GM13977 (cell line): ENCODE measurements around the gene CNST.
"Not testable (repeated sequence)": the region's sequence is repeated elsewhere in the genome, so short reads cannot be mapped to it uniquely, and the experiment has no call there.

Experiments
- DNase-seq: peaks from one replicate; pipeline ENCODE4 v3.0.0; 2012; ENCODE audit warnings: low spot score
- in situ Hi-C: fragments of 300-500 bp; cut with MboI; formaldehyde crosslinking; loops from one replicate; pipeline ENCODE4 v1.12.0; 2022; ENCODE audit warnings: low sequenced_read_pairs, low pct_unique_long_range_greater_than_20kb, mixed read lengths, inconsistent platforms; ENCODE audit not compliant: unreplicated experiment
- TF ChIP-seq, protein P1 (sequence below): IDR thresholded peaks from 2 replicates; pipeline ENCODE4 v1.5.1; 2012; ENCODE audit warnings: mild to moderate bottlenecking, control low read depth; ENCODE audit not compliant: insufficient read depth; ENCODE audit errors: extremely low read depth, missing control alignments

Gene CNST

GRCh38 chr1:246632281-246633168 is 66.3 kb downstream of the CNST start:
- DNase-seq = no peak
- in situ Hi-C loops = no loop called here
- TF ChIP-seq, protein P1, sequence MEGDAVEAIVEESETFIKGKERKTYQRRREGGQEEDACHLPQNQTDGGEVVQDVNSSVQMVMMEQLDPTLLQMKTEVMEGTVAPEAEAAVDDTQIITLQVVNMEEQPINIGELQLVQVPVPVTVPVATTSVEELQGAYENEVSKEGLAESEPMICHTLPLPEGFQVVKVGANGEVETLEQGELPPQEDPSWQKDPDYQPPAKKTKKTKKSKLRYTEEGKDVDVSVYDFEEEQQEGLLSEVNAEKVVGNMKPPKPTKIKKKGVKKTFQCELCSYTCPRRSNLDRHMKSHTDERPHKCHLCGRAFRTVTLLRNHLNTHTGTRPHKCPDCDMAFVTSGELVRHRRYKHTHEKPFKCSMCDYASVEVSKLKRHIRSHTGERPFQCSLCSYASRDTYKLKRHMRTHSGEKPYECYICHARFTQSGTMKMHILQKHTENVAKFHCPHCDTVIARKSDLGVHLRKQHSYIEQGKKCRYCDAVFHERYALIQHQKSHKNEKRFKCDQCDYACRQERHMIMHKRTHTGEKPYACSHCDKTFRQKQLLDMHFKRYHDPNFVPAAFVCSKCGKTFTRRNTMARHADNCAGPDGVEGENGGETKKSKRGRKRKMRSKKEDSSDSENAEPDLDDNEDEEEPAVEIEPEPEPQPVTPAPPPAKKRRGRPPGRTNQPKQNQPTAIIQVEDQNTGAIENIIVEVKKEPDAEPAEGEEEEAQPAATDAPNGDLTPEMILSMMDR = no peak

GRCh38 chr1:246634659-246635058 is 68.4 kb downstream of the CNST start:
- in situ Hi-C loops, DNase-seq: not testable (repeated sequence)

DNA sequence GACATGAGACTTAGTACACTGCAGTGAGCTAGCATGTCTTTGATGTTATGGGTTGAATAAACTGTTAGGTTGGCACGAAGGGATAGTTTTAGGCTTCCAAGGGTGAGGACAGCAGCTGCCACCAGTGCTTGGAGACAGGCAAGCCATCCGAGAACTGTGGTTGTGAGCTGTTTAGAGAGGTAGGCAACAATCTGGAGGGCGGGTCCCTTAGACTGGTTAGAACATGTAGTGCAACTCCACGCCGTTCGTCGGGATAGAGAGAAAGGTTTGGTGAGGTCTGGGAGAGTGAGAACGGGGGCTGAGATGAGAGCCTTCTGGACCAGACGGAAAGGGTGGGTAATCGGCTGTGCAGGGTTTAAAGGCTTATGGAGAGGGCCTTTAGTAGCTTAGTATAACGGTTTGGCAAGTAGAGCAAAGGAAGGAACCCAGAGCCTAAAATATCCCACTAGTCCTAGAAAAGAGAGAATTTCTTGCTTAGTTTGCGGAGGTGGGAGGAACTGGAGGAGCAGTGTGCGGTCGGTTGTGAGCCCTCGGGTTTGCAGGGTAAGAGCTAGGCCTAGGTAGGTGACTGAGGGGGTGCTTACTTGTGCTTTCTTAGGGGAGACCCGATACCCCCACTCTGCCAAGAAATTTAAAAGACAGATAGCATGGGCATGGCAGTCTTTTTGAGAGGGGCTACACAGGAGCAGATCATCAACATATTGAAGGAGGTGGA is 72.8 kb downstream of the CNST start:
- TF ChIP-seq, protein P1 = no peak
- in situ Hi-C loops = no loop called here
- DNase-seq = no peak

DNA sequence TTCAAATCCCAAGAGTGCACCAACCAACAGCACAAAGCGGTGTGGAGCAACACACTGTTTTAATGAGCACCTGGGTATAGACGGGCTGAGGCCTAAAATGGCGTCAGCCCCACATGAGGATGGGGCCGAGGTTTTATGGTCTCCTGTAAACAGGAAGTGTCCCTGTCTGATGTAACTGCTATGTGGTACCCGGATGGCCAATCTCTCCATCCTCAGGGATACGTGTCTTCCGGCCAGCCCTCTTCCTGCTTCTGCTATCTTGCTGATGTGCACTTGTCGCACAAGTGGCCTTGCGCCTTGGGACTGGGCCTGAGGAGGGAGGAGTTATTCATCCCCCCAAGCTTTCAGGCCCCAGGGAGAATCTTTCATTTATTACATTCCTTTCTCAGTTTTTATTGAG is 73.5 kb downstream of the CNST start:
- DNase-seq = no peak
- TF ChIP-seq, protein P1 = no peak
- in situ Hi-C loops = no loop called here

DNA sequence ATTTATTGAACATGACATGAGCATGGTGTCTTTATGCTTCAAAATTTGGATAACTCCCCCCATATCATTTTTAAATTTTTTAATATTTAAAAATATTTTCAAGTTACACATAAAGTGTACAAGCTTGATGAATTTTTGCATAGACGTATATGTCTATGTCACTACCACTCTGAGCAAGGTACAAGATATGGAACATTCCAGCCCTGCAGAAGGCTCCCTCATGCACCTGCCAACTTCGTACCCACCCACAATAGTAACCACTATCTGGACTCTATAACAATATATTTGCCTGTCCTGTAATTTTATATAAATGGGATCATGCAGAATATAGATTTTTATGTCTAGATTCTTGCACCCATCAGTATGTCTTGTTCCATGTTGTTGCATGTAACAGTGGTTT is 74.5 kb downstream of the CNST start:
- DNase-seq = no peak
- TF ChIP-seq, protein P1 = no peak
- in situ Hi-C loops = no loop called here

DNA sequence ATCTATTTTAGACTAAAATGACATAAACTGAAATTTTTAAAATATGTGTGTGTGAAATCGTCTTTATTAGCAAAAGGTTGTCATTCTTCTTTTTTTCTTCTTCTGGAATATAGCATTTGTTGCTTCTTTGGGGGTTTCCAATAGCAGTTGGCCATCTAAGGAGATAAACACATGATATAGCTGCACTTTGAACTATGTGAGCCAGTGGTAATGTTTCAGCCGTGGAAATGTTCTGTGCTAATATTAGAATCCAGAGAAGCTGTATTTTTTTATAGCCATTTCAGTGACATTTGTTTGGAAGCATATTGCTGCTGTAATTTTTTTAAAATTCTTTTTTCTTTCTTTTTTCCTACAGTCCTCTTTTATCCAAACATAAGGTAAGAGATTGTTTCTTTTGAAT is 75.1 kb downstream of the CNST start:
- in situ Hi-C loops = no loop called here
- no peak for DNase-seq
- TF ChIP-seq, protein P1 = no peak

GRCh38 chr1:246642719-246643118 is 76.5 kb downstream of the CNST start:
- DNase-seq = no peak
- TF ChIP-seq, protein P1 = no peak
- in situ Hi-C loops = no loop called here
